Upper lobe of left lung (tissue), 4 donors: ENCODE measurements around the gene GH2.

Experiments
- CTCF ChIP-seq, 6 experiments: fragments of 450-650 bp in 4 of 6; fragments of 200-600 bp in 2 of 6; sonication (generic) in 2 of 6; IDR thresholded peaks; one replicate each; pipeline ENCODE4 v1.5.1; 2016 to 2019; ENCODE audit warnings: antibody characterized with exemption in 6 of 6
- POLR2A ChIP-seq, 4 donors: fragments of 450-650 bp; IDR thresholded peaks; one replicate each; pipeline ENCODE4 v1.5.1; 2016 to 2017; ENCODE audit warnings: antibody characterized with exemption in 4 of 4, mild to moderate bottlenecking in 2 of 4
- POLR2AphosphoS5 ChIP-seq, 2 donors: sonication (generic); formaldehyde crosslinking; IDR thresholded peaks; one replicate each; pipeline ENCODE4 v1.5.1; 2017; ENCODE audit warnings: antibody characterized with exemption in 2 of 2

GRCh38 chr17:63917646-63918045 is 35.9 kb upstream of the GH2 start:
- TF ChIP-seq CTCF (IDR thresholded peaks at IDR 0.05) (no peak), POLR2A (IDR thresholded peaks at IDR 0.05) (no peak), POLR2AphosphoS5 (IDR thresholded peaks at IDR 0.05) (no peak)
